Left renal cortex interstitium (tissue), 4 donors: ENCODE measurements around the gene SGCD. TPM values are rescaled to one million over a fixed set of nuclear protein-coding genes. Genes with fewer than 3 reads are reported as not detected.

ENCODE experiments used
- DNase-seq, 4 donors: peaks; one replicate each; pipeline ENCODE4 v3.0.0-alpha.2; 2013; ENCODE audit warnings: low read depth in 4 of 4, low spot score in 2 of 4, missing footprints in 1 of 4
- polyA plus RNA-seq, 4 donors: library from polyadenylated mRNA; unstranded; fragments of 120-200 nt; gene quantifications; one replicate each; pipeline ENCODE4 v1.2.1, GENCODE V29; 2013; ENCODE audit not compliant: insufficient read length in 4 of 4

SGCD gene
- polyA plus RNA-seq, 4 donors = 3.8 to 6.0 (median 5.2) TPM

DNA sequence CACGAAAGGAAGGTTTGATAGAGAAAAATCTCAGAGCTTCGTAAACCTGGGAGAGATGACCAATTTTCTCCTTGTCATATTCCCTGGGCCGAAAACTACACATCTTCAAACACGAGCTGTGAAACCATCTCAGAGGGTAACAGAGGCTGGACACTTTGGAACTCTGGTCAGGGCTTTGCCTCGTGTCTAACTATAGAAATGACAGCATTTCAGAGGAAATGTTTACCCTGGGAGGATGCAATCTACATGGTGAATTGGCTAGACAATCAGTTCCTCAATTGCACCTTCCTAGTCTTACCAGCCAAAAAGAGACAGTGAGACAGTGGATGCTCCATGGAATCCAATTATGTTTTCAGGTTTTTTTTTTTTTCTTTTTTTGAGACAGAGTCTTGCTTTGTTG, 414.6 kb downstream of the SGCD start:
- no peak for DNase-seq

DNA sequence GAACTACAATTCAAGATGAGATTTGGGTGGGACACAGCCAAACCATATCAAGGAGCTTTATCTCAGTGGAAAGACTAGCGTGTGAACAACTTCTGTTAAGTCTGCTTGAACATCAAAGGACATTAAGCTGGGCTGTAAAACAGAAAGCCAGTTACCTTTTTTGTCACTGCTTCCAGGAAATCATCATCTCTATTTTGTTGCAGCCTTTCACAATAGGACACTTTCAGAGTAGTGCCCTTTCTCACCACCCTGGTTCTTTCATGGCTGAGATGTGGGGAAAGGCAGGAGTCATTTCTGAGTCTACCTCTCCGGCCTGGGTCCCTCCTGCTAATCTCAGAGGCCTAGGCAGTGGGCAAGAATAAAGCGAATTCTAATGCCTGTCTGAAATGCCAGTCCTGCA, 426.9 kb downstream of the SGCD start:
- no peak for DNase-seq

DNA sequence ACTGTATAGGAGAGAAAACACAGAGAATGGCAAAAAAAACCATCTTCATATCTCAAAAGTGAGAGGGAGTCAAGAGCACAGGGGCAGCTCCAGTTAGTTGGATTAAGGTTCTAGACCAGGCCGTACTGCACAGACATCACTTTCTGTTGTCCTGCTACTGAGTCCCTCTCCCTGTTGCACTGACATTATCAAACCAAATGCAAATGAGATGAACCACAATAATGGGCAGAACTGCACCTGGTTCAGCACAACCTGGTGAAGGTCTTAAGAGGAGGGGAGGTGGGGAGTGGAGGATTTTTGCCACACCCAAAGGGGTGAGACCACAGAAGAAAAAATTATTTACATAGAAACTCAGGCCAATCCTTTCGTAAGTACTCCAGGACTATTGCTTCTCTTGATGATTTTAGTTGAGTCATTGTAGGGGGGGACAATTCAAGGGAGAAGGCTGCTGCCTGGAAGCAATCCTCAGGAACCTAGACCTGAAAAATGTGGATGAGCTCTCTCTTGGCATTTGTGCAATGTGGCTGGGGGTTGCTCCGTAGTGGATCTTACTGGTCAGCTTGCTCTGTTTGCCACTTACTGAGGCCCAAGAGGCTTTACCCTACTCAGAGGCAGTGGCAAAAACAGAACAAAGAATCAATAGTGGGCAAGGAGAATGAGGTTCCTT, 428.6 kb downstream of the SGCD start:
- DNase-seq = no peak

DNA sequence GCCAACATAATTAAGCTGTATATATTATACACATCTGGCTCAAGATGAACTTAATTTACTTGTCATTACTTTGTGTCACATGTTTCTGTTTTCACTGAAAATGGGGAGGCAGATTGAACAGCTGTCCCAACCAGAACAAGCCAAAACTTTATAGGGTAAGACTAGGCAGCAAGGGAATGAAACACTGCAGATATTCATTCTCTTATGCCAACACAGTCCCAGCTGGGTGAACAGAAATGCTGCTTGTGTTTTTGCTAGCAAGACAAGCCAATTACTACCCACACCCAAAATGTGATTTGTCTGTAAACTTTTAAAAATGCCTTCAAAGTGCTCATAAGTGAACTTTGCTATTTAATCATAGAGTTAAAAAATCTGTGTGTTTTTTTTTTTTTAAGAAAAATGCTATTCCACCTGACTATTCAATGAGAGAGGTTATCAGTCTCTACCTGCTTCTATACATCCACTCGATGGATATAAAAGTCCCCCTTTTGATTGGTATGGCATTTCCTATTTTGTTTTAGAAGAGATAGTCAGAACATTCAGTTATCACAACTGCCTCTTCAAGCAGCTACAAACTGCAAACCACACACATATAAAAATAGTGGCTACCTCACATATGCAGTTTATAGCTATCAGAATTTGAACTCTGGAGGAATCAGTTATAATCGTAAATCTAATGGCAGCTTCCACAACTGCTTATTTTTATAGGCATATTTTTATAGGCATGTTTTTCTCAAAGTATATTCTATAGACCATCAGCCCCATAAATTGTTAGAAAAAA, 431.2 kb downstream of the SGCD start:
- DNase-seq = no peak

DNA sequence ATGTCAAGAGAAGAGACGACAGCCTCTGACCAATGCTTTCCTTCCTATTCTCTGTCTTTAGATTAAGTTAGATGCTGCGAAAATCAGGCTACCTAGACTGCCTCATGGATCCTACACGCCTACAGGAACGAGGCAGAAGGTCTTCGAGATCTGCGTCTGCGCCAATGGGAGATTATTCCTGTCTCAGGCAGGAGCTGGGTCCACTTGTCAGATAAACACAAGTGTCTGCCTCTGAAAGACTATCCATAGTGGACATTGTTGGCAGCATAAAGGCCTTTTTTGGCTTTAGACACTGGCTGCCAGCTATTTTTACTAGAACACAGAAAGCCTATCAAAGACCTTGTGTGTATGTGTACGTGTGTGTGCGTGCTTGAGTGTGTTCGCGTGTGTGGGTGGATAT, 432.2 kb downstream of the SGCD start:
- no peak for DNase-seq

DNA sequence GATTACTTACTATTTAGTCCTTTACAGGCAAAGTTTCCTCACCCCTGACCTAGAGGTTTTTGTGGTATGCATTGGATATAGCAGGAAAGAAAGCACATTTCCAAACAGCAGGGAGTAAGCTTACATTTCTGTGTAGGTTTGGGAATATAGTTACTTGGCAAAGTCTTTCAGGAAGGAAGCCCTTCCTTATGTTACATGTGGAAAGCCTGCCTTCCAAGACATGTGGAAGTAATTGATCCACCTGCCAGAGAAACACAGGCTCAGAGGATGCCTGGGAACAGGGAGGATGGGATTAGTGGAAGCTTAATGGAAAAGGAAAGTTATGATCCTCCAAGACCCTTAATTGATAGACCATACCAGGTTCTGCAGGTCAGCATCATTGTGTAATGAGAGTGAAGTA, 435.8 kb downstream of the SGCD start:
- DNase-seq = no peak

DNA sequence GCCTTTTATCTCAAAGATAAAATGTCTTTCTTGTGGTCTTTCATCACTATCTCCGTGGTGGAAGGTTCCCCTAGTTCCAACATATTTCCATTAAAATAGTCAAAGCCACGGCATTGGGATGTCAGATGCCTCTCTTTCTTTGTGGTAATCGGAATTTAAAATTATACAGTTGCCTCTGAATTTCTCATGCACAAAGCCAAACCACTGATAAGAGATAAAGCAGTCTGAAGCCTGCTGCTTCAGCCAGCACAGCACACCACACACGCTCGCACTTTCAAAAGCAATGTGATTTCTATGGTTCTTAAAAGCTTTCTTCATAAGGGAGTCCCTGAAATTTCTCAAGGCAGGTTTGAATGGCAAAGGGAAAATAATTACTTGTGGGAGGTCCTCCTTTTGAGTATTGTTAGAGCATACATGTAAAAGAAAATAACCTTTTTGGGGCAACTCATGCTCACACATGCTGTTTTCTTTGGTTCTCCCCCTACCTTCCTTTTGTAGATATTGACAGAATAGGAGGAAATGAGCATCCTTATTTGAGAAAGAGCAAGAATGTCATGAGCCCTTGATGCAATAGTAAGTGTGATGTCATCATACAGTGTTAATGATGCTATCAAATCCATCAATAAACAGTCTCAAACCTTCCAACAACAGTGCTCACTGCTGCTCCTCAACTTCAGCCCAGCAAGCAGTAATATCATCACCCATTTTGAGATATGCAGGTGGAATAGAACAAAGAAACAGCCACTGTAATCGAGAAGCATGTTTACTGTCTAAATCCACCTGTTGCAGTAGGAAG, 437.4 kb downstream of the SGCD start:
- DNase-seq = no peak

DNA sequence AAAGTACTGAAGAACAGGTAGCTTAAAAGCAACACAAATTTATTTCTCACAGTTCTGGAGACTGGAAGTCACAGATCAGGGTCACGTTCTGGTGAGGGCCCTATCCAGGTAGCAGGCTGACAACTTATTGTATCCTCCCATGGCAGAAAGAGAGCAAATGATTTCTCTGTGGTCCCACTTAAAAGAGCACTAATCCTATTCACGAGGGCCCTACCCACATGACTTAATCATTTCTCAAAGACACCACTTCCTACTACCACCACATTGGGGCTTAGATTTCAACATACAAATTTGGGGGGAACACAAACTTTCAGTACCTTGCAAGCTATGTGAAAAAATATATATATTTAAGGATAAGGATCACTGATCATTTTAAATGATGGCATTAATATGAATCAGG, 447.3 kb downstream of the SGCD start:
- no peak for DNase-seq

DNA sequence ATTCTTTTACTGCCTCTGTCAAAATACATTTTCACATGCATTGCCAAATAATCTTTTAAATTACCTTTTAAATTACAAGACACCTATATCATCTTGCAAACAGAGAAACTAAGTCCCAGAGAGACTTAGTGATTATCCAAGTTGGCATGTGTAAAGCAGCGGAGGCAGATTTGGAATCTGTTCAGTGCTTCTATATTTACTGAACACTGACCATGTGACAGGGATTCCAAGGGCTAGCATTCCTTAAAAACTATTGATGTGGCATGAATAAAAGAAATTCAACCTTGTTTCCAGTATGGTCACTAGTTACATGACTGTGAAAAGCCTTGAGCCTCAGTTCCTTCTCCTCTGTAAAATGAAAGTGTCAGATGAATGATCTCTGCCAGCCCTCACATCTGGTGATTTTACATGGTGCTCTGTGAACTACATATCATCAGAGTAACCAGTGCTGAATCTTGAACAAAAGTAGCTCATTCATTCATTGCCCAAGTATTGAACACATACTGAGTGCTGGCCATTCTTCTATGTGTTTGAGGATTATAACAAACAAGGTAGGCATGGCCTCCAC, 451.3 kb downstream of the SGCD start:
- no peak for DNase-seq

DNA sequence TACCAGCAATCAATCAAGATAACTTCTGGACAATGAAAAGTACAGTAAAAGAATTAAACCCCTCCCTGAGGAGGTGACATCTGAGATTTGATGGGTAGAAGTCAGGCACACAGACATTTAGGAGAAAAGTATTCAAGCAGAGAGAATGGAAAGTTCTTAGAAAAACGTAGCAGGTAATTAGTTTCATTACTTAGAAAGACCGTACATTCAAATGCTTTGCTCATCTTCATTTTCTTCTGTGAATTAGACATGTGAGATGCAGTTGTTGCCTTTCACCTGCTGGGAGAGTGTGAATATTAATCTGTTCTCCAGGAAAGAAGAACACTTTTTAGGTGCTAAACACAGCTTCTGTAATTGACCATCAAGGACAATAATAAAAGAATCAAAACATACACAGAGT, 451.8 kb downstream of the SGCD start:
- no peak for DNase-seq

DNA sequence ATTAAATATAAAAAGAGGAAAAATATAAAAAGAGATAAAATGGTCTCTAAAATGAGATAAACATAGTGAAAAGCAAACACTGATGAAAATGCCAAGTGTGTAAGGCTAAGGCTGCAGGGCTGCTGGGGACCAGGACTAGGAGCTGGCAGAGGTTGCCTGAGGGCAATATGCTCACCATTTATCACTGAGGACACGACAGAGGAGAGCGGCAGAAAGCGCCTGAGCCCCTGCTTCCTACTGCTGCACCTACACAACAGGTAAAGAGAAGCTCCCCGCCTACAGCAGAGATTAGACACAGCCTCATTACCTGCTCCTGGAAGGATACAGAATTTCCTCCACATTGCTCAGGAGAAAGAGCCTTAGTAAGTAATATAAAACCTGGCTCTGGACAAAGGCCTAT, 452.5 kb downstream of the SGCD start:
- DNase-seq = no peak

DNA sequence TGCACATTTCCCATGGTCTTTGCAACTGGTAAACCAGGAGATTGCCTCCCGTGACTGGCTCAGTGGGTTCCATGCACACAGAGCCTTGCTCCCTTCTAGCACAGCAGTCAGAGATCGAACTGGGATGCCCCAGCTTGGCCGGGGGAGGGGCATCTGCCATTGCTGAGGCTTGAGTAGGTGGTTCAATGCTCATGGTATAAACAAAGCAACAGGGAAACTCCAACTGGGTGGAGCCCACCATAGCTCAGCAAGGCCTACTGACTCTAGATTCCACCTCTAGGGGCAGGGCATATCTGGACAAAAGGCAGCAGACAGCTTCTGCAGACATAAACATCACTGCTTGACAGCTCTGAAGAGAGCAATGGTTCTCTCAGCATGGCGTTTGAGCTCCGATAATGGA, 456.1 kb downstream of the SGCD start:
- no peak for DNase-seq

DNA sequence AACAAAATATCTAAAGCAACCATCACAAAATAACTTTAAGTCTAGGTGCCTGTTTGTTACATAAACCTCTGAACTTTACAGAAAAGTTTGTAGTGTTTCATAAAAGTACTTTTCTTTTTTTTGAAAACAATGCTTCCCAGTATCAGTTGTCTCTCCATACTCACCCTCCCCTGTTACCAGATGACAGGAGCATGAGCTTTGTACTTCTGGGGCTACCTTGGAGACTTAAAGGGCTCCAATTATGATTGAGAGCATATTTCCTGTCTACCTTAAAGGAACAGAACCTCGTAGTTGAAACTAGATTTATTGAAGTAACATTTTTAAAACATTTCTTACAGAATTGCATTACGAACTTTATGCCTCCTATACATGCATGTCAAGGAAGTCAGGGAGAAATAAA, 467.7 kb downstream of the SGCD start:
- DNase-seq = no peak

DNA sequence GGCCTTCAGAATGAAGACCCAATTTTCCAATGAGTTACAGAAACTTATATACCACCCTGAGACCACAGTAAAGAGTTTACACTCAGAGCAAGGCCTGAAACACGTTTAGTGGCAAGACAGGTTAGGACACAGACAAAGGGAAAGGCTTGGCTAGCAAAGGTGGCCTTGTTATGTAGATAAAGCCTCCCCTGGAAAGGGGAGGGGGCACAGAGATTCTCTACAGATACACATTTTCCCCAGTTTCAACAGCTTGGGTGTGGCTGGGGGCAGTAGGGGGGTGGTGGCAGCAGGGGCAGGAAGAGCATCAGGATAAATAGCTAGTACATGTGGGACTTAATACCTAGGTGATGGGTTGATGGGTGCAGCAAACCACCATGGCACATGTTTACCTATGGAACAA, 471.2 kb downstream of the SGCD start:
- no peak for DNase-seq

DNA sequence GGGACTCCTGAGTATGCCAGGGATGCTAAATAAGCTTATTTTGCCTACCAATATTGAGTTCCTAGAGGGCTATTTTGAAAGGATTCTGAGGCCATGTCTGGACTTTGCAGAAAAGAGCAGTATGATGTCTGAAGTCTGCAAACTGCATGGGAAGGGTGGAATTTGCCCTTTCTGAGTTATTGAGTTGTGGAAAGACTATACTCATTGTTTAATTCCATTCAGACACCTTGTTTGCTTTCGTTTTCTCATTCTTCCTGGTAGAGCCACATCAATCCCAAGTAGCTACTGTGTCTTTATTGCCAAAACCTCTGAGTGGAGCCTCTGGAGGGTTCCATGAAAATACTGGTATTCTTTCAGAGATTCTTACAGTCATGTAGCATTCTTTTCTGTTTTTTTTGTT, 472.2 kb downstream of the SGCD start:
- DNase-seq = no peak

DNA sequence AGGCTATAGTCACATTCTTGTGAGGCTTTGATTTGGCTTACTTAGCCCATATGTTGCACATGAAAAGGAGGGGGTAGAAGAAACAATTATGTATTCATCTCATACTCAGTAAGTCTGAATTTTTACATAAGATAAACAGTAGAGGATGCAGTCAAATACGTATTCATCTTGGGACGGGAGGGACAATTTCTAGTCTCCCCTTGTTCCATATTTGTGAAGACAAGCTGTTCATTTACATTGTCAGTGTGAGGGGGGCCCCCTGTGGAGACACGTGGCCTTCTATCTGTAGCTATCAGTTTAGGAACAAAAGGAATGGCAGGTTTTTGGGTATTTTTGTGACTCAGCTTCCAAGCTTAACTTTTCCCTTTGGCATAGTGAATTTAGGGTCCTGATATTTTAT, 474.0 kb downstream of the SGCD start:
- no peak for DNase-seq

DNA sequence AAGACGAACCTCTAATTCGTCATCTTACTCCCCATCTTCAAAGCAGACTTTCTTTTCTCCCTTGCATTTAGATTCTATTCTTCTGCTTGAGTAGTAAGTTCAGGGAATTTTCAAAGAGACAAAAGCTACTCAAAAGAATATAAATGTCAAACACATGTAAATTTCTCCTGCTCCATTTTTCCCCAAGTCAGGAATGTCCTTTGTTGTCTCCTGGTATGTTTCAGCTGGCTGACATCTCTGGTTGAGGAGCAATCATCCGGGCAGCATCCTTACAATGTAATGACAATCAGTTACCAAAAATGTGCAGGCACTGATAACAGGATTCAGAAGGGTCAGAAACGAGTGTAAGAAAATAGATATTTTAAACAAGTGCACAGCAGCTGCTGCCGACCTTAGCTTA, 475.5 kb downstream of the SGCD start:
- no peak for DNase-seq

DNA sequence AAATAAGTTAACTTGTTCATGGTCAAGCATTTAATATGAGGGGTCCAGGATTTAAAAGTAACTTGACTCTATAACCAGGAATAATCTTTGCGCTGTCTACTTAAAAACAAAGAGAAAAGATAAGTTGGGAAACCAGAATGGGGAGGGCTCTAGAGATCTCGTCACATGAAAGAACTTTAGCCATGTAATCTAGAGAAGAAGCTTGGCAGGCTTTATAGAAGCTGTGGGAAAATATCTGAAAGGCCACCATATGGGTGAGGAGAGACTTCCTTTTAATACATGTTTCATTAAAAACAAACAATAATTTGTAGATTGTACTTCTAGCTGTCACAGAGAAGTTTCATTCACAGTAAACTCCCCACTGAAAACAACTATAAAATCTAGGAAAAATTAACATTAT, 476.4 kb downstream of the SGCD start:
- DNase-seq = no peak

DNA sequence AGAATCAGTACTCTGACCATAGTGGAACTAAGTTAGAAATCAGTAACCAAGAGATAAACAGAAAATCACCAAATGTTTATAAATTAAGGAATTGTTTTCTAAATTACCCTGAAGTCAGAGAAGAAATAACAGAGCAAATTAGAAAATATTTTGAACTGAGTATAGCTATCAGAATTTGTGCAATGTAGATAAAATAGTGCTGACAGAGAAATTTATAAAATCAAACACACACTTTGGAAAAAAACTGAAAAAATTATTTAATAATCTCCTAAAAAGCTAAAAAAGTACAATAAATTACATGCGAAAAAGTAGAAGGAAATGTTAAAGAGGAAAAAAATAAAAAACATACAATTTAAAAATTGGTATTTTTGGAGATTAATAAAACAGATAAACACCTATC, 486.0 kb downstream of the SGCD start:
- no peak for DNase-seq

DNA sequence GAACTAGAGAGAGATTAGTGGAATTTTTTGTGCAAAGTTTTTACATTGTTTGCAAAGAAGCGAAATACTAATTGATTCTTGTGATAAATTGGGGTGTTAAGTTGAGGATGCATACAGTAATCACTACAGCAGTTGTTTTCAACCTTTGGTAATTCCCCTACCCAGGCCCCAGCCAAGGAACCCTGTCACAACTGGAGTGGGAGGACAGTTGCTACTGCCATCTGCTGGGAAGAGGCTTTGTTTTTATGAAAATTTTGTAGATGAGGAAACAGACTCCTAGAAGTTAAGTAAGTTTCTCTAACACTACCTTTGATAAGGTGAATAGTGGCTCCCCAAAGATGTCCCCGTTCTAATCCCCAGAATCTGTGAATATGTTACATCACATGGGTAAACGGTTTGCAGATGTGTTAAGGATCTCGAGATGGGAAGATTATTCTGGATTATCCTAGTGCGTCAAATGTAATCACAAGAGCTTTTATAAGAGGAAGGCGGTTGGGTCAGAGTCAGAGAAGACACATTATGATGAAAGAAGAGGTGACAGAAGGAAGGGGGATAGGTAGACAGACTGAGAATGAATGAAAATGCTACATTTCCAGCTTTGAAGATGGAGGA, 489.1 kb downstream of the SGCD start:
- peak in 1 of 4 donors; percentile 13 for DNase-seq
